GM12865 (cell line): Measurements from ENCODE around the gene ARHGAP12.

Source experiments
- DNase-seq: peaks from one replicate; pipeline ENCODE4 v3.0.0; 2010; ENCODE audit warnings: low read depth
- H3K4me3 ChIP-seq: 2 replicates; pipeline ENCODE4 v1.5.1; 2011; ENCODE audit warnings: mild to moderate bottlenecking, low read depth, low read length, control low read depth
- CTCF ChIP-seq: IDR thresholded peaks from 2 replicates; pipeline ENCODE4 v1.5.1; 2011; ENCODE audit warnings: low read length, control low read depth, low read depth, inconsistent platforms; ENCODE audit not compliant: insufficient read depth; ENCODE audit errors: missing control alignments

Gene ARHGAP12

GRCh38 chr10:31851216-31851615, 77.4 kb downstream of the ARHGAP12 start:
- no peak overlapping the region for H3K4me3 ChIP-seq
- TF ChIP-seq CTCF, result no peak
- DNase-seq, result no peak

GRCh38 chr10:31847515-31847914, 81.1 kb downstream of the ARHGAP12 start:
- no peak for DNase-seq
- TF ChIP-seq CTCF, result no peak

GRCh38 chr10:31838709-31839108, 89.9 kb downstream of the ARHGAP12 start:
- no peak for DNase-seq
- no peak for TF ChIP-seq CTCF
- no peak overlapping the region for H3K4me3 ChIP-seq

More at GRCh38 chr10:31847515-31847914, 81.1 kb downstream of the ARHGAP12 start:
- no peak overlapping the region for H3K4me3 ChIP-seq

- no peak overlapping the region for H3K4me3 ChIP-seq
- no peak for TF ChIP-seq CTCF
- peak; percentile 33 for DNase-seq
Measured at GRCh38 chr10:31838065-31838464, 90.6 kb downstream of the ARHGAP12 start.

GRCh38 chr10:31836569-31837406, 91.8 kb downstream of the ARHGAP12 start:
- H3K4me3 ChIP-seq, result peak overlapping the region; percentile 28
- peak; percentile 73 for DNase-seq
- TF ChIP-seq CTCF, result peak; percentile 82

- no peak overlapping the region for H3K4me3 ChIP-seq
- no peak for TF ChIP-seq CTCF
- no peak for DNase-seq
Measured at GRCh38 chr10:31833753-31834152, 94.9 kb downstream of the ARHGAP12 start.

GRCh38 chr10:31832261-31832660, 96.4 kb downstream of the ARHGAP12 start:
- no peak for DNase-seq
- TF ChIP-seq CTCF, result no peak
- H3K4me3 ChIP-seq, result no peak overlapping the region
